HepG2 (cell line): ENCODE data around the gene CBX5. TPM values are rescaled to one million over a fixed set of nuclear protein-coding genes. Genes with fewer than 3 reads are reported as not detected.

Source experiments
- CTCF ChIP-seq: sonication (generic); formaldehyde crosslinking; IDR thresholded peaks from 2 replicates; pipeline ENCODE4 v1.5.0; 2020; ENCODE audit warnings: mild to moderate bottlenecking, missing genetic modification reagents, moderate library complexity
- EP300 ChIP-seq, 3 experiments: sonication (generic) in 1 of 3; formaldehyde crosslinking in 1 of 3; IDR thresholded peaks; 2 replicates each; pipeline versions ENCODE4 v1.5.1 to v1.6.1; 2011 to 2020; ENCODE audit warnings: low read depth in 2 of 3, low read length in 2 of 3, borderline replicate concordance in 1 of 3, improper control_type of control experiment in 1 of 3, mild to moderate bottlenecking in 1 of 3, missing genetic modification reagents in 1 of 3, moderate library complexity in 1 of 3
- FOXJ3 ChIP-seq: sonication (generic); formaldehyde crosslinking; IDR thresholded peaks from 2 replicates; pipeline ENCODE4 v1.4.0; 2020; ENCODE audit warnings: missing genetic modification reagents, mild to moderate bottlenecking, borderline replicate concordance
- FOXK1 ChIP-seq: sonication (generic); formaldehyde crosslinking; IDR thresholded peaks from 2 replicates; pipeline ENCODE4 v1.4.0; 2020; ENCODE audit warnings: low read depth, missing genetic modification reagents, borderline replicate concordance
- FOXP1 ChIP-seq, 2 experiments: fragments of 450-650 bp in 1 of 2; IDR thresholded peaks; 2 replicates each; pipeline ENCODE4 v1.6.1; 2017 to 2018; ENCODE audit warnings: antibody characterized with exemption in 1 of 2
- KLF16 ChIP-seq, 2 experiments: sonication (generic) in 1 of 2; formaldehyde crosslinking in 1 of 2; IDR thresholded peaks; 2 replicates each; pipeline versions ENCODE4 v1.6.1 to v1.8.0; 2016 to 2023; ENCODE audit warnings: missing genetic modification reagents in 2 of 2, missing compliant biosample characterization in 1 of 2
- MED8 ChIP-seq: sonication (generic); formaldehyde crosslinking; IDR thresholded peaks from 2 replicates; pipeline ENCODE4 v1.8.1; 2023; ENCODE audit warnings: mild to moderate bottlenecking, missing genetic modification reagents; ENCODE audit not compliant: insufficient replicate concordance
- NFRKB ChIP-seq: fragments of 450-650 bp; IDR thresholded peaks from 2 replicates; pipeline ENCODE4 v1.6.1; 2017
- PATZ1 ChIP-seq: sonication (generic); formaldehyde crosslinking; IDR thresholded peaks from 2 replicates; pipeline ENCODE4 v1.4.0; 2020; ENCODE audit warnings: missing genetic modification reagents
- THAP11 ChIP-seq: IDR thresholded peaks from 2 replicates; pipeline ENCODE4 v1.6.1; 2016; ENCODE audit warnings: missing biosample characterization, missing genetic modification reagents
- ZBTB10 ChIP-seq: sonication (generic); formaldehyde crosslinking; IDR thresholded peaks from 2 replicates; pipeline ENCODE4 v1.4.0; 2020; ENCODE audit warnings: missing genetic modification reagents, borderline replicate concordance
- ZBTB34 ChIP-seq: sonication (generic); formaldehyde crosslinking; IDR thresholded peaks from 2 replicates; pipeline ENCODE4 v1.8.0; 2022; ENCODE audit warnings: mild to moderate bottlenecking, missing genetic modification reagents
- ZNF687 ChIP-seq: sonication (generic); formaldehyde crosslinking; IDR thresholded peaks from 2 replicates; pipeline ENCODE4 v1.5.1; 2020; ENCODE audit warnings: mild to moderate bottlenecking, missing genetic modification reagents, moderate library complexity
- ZNF775 ChIP-seq: sonication (generic); formaldehyde crosslinking; IDR thresholded peaks from 2 replicates; pipeline ENCODE4 v1.4.0; 2020; ENCODE audit warnings: missing genetic modification reagents, mild to moderate bottlenecking, moderate library complexity, borderline replicate concordance
- ZSCAN22 ChIP-seq: sonication (generic); formaldehyde crosslinking; IDR thresholded peaks from 2 replicates; pipeline ENCODE4 v1.4.0; 2020; ENCODE audit warnings: mild to moderate bottlenecking, missing genetic modification reagents
- polyA plus RNA-seq, 8 experiments: library from polyadenylated mRNA; depleted of rRNA in 3 of 8; stranded (reverse) in 7 of 8; unstranded in 1 of 8; fragments of >200 nt; fragmentation: Illumina TruSeq in 4 of 8; extraction: Trizol in 4 of 8; gene quantifications; 2 replicates each; pipeline versions ENCODE4 v1.2.1 to v1.2.3, GENCODE V29; 2011 to 2016; ENCODE audit warnings: low read depth in 4 of 8, missing spikeins in 1 of 8, mixed read lengths in 1 of 8; ENCODE audit not compliant: insufficient read depth in 1 of 8
- total RNA-seq, 5 experiments: library from RNA; depleted of rRNA; stranded (reverse); fragments of >200 nt; fragmentation: Illumina TruSeq; extraction: Trizol; gene quantifications; 2 replicates each; pipeline ENCODE4 v1.2.3, GENCODE V29; 2016; ENCODE audit warnings: low read depth in 1 of 5

The CBX5 gene
- total and polyA plus RNA-seq, 2 of the 13 experiments (the other 11 are each of a cell fraction or from before 2014, with no cell fraction given): 16.0 to 22.2 TPM

- TF ChIP-seq ZBTB10 (CRISPR knock-in tag) (peak; percentile 57; the same call in 1 of the 2 replicates), EP300 (IDR thresholded peaks at IDR 0.05; ENCODE audit: low read depth in 2 of 2, low read length in 2 of 2) (peak; percentile 37 to 79; a peak in 3 of 4 replicates), EP300 (CRISPR knock-in tag; IDR thresholded peaks at IDR 0.05; ENCODE audit: borderline replicate concordance) (peak; percentile 21; the same call in 1 of the 2 replicates), FOXK1 (CRISPR knock-in tag) (peak; percentile 62; the same call in 1 of the 2 replicates), ZBTB34 (CRISPR knock-in tag) (peak; percentile 71; the same call in 1 of the 2 replicates), PATZ1 (peak; percentile 95), THAP11 (CRISPR knock-in tag) (peak; percentile 63), ZNF687 (CRISPR knock-in tag) (peak; percentile 80), FOXJ3 (CRISPR knock-in tag) (0 out of 2 replicates have a peak, but pooled peaks have one; percentile 38), ZNF775 (CRISPR knock-in tag) (no peak), ZSCAN22 (CRISPR knock-in tag) (peak; percentile 85), CTCF (CRISPR knock-in tag) (peak; percentile 22; the same call in 1 of the 2 replicates), NFRKB (no peak), KLF16 (CRISPR knock-in tag; IDR thresholded peaks at IDR 0.05) (peak in 1 of 2 experiments; percentile 58; a peak in 2 of 4 replicates), MED8 (CRISPR knock-in tag) (no peak), FOXP1 (IDR thresholded peaks at IDR 0.05) (no peak), FOXP1 (CRISPR knock-in tag; IDR thresholded peaks at IDR 0.05) (peak; percentile 54)
Measured at GRCh38 chr12:54304187-54304810, 24.4 kb upstream of the CBX5 start (continued).
